GM19043 (cell line): ENCODE measurements around the gene PTPN20.
"Not testable (repeated sequence)": the region's sequence is repeated elsewhere in the genome, so short reads cannot be mapped to it uniquely, and the experiment has no call there.

Source experiments
- ATAC-seq: cut with Tn5 transposase; IDR thresholded peaks from one replicate; pipeline ENCODE4 v1.9.1; 2021; ENCODE audit warnings: low read depth; ENCODE audit not compliant: unreplicated experiment

Gene PTPN20

DNA sequence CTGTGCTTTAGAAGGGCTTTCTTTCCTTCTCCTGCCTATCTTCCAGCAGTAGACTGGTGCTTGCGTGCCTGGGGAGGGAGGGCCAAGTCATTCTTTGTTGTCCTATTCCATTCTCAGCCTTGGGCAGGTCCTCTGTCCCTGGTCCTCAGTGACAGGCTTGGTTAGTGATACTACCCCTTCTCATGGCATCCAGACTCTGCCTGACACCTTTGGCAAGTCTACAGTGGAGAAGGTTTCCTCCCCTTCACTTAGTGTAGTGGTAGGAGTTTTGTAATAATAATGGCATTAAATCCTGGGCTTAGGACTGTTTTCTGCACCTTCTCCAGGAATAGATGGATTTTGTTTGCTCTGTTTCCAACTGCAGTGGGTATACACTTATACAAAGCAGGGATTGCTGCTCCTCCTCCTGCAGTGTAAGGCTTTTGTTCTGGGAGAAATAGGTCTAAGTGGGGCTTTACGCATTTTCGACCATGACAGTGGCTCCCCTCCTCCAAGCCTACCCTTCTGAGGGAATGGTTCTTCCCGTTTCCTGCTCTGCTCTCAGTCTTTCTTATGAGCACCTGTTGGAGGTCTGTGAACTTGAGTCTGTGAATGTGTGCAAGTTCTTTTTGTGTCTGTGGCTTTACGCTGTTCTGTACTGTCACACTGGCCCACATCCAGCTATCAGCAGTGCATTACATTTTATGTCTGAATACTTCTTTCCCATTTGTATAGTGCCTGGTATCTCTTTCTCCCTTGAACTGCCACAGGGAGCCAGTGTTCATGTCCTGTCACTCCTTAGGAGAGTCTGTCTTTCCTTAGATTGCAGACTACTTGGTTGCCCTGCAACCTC is 37.7 kb downstream of the PTPN20 start:
- ATAC-seq, result not testable (repeated sequence)

DNA sequence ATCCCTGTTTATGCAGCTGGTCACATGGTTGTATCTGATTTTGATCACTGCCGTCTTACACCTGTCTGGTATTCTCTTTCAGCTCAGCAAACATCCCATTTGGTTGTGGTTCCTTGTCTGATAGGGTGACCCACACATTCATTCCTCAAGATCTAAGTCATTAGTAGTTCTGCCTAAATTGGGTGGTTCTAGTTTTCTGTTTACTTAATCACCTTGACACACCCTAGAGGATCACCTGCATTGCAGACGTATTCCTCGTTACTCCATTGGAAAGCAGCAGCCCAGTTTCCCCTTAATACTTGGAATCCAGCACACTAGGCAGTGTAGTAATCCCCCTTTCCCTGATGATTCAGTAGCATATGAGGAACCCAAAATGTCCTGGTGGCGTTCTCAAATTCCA is 41.3 kb downstream of the PTPN20 start:
- not testable (repeated sequence) for ATAC-seq

DNA sequence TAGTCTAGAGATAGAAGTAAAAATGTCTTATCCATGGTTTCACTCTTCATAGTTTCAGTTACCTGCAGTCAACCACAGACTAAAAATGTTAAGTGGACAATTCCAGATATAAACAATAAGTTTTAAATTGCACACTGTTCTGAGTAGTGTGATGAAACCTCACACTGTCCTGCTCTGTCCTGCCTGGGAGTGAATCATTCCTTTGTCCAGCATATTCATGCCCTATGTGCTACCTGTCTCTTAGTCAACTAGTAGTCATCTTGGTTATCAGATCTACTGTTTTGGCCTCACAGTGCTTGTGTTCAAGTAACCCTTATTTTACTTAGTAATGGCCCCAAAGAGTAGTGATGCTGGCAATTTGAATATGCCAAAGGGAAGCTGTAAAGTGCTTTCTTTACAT is 49.5 kb downstream of the PTPN20 start:
- ATAC-seq, result not testable (repeated sequence)

DNA sequence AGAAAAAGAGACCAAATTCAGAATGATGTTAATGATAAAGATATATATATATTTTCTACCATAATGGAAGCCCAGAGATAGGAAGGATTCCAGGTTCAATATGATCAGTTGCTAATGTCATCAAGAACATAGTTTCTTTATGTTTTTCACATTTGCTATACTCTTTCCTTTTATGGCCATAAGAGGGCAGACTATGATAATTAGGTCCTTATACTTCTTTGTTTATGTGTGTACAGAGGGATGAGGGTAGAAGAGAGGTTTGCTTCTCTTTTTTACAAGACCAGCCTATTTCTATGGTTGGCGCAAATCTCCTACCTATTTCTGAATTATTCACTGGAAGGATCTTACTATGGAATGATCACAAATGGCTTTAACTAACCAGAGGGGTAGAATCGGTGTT is 52.1 kb downstream of the PTPN20 start:
- ATAC-seq, result not testable (repeated sequence)

DNA sequence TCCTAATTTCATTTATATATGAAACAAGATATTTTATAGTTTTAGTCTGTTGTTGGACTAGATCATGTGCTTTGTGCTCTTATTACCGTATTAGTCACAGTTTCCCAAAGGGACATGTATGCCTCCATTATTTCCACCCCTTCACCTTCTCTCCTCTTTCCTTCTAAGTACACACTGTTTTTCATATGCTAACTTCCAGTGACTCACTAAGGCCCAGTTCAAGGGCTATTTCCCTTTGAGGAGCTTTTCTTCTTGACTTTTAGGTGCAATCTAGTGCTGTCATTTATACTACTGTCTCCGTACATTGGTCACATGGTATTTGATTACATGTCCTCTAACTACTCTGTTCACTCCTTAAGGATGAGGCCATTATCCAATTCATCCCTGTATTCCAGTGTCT is 55.8 kb downstream of the PTPN20 start:
- ATAC-seq, result not testable (repeated sequence)

DNA sequence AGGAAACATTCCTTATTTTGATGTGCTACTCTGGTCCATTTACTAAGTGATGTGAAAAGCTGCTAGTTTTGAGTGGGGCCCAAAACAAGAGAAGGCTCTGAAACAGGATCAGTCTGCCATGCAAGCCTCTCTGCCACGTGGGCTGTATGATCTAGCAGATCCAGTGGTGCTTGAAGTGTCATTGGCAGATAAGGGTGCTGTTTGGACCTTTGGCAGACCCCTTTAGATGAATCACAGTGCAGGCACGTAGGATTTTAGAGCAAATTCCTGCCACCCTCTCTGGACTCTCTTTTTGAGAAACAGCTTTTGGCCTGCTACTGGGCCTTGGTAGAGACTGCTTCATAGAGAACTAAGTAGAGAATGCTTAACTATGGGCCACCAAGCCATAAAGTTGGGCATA is 69.0 kb downstream of the PTPN20 start:
- not testable (repeated sequence) for ATAC-seq

DNA sequence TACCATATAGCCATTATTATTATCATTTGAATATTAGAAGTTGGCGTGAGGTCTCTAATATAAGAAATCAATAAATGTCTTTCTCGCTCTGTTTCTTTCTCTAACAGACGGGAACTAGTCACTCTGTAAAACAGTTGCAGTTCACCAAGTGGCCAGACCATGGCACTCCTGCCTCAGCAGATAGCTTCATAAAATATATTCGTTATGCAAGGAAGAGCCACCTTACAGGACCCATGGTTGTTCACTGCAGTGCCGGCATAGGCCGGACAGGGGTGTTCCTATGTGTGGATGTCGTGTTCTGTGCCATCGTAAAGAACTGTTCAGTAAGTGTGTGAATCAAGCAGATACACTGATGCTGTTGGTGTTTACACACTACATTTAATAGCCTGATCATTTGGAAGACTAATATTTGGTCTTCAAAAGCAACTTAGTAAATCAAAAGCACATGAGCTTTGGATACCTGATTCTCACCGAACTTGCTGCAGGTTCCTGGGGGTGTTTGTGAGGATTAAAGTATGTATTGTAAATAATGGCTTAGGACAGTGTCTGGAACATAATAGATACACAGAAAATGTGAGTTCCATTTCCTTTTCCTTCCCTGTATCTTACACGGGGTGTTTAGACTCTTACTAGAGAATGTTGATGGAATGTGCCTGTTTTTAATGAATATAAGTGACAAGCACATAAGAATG is 76.2 kb downstream of the PTPN20 start:
- not testable (repeated sequence) for ATAC-seq

DNA sequence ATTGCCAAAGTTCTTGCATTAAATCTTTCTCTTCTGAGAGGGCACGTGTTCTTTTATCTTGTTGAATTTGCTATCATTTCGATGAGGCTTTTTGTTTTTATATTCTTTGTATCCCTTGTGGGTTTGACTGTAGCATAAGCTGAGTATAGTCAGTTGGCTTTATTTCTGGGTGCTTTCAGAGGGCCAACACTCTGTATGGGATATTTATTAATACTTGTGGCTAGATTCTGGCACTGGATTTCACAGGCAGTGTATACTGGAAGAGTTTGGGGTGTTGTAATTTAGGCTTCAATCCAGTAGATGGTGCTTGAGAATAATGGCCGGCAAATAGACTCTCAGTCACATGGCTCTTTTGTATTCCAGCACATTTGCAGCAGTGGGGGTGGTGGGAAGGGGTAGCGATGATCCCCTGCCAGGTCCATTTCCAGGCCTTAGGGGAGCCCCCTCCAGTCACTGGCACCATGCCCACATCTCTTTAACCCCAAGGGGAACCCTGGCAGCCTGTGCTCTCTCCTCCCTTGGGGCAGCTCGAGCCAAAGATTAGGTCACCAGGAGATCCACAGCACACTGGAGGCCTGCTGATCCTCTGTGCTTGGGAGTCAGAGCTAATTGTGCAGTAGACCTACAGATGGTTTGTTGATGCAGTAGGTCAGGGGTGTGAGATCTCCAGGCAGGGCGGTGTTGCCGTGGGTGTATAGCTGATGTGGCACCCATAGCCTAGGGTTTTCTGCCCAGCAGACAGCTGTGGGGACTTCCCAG is 81.8 kb downstream of the PTPN20 start:
- no peak for ATAC-seq

DNA sequence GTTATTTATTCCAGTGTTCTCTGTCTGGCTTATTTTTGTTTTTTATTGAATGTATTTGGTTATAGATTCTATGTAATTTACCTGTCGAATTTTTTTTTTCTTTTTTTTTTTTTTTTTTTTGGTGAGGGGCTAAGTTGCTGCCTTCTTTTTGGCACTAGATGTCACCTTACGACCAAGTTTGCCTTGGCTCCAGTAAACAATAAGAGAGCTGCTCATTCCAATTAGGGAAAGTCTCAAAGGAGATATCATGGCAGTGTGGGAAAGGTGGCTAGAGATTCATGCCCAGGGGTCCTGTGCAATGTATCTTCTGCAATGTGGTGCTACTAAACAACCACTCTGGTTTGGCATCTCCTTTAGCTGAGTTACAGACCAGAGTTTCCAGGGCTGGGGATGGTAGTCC is 84.0 kb downstream of the PTPN20 start:
- ATAC-seq, result no peak

DNA sequence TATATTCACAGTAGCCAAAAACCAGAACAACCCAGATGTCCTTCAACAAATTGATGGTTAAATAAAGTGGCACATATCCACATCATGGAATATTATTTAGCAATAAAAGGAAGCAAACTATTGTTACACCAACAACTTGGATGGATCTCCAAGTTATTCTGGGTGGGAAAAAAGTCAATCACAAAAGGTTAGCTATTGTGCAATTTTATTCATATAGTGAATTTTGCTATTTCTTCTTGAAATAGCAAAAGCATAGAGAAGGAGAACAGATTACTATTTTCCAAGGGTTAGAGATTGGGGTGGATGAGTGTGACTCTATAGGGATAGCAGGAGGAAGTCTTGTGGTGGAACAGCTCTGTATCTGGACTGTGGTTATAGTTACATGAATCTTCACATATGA is 87.0 kb downstream of the PTPN20 start:
- ATAC-seq, result no peak

DNA sequence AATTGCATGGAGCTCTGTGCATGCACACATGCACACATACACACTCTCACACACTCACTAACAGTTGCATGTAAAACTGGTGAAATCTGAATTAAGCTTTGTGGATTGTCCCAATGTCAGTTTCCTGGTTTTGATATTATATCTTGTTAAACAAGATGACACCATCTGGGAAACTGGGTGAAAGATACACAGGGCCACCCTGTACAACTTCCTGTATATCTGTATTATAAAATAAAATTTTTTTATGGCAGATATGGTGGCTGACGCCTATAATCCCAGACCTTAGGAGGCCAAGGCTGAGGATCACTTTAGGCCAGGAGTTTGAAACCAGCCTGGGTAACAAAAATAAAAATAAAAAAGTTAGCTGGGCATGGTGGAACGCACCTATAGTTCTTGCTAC is 87.4 kb downstream of the PTPN20 start:
- ATAC-seq, result no peak

DNA sequence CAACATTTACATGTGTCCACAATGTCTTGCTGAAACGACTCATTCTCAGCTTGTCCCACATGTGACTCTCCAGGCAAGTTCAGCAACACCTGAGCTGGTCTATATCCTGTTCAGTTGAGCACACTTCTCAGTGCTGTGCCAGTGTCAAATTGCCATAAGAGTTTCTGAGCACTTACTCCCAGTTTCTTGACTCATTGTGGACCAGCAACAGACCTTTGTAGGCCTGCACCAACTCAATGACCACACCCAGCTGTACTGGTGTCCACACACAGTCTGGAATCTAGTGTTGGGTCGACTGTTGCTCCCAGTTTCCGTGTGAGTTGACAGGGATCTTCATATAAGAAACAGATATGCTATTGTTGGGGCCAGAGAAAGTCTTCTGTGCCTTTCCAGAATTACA is 88.0 kb downstream of the PTPN20 start:
- ATAC-seq, result no peak

DNA sequence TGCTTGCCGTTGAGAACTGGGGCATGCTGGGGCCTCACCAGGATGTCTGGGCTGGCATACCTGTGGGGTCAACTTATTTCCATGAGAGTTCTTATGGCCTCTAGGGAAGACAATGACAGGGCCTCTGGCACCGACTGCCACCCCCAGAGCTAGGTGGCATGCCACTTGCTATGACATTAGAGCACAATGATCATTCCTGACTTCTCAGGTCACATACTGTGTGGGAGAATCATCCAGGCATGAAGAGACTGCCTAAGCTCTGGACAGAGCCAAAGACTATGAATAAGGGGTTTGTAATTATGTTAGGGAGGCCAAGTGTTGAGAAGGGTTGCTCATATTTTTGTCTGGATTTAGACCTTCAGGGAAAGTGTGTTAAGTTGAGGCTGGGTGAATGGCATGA is 97.5 kb downstream of the PTPN20 start:
- no peak for ATAC-seq

DNA sequence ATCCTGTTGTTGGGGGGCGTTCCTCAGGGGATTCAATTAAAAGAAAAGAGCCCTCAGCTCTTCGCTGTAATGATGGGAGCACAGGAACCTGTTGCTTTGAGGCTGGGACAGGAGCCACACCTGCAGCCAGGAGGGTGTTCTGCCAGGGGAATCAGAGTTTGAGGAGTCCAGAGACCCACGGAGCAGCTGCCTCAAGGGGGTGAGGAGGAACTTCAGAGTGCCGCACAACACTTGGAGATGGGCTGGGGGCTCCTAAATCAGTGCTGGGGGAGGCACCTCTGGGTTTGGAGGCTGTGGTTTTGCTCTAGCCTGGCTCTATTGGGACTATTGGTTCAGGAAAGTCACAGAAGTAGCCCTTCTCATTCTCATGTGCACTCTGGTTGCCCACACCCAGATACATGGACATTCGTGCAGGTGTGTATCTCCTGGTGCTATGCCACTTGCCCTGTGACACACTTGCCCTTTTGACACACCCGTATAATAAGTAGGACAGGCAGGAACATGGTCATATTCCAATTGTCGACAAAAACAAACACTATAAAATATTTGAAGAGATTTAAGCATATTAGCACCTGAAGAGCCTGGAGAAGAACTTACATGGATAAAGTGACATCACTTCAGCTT is 98.1 kb downstream of the PTPN20 start:
- no peak for ATAC-seq

DNA sequence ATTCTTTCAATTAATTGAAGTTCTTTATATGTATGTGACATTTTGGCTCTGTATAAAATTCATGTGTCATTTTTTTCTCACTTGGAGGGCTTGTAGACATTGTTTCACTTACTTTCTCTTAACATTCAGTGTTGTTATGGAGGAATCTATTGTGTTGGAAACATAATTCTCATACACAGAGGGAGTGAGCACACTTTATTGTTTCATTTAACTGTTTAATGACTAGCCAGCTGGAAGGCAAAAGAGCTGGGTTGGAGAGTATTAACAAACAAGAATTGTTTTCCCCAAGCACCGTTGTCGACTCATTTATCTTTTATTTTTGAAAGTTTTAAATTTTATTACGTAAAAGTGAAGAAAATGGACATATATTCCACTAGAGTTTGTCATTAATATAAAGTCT is 98.8 kb downstream of the PTPN20 start:
- no peak for ATAC-seq

DNA sequence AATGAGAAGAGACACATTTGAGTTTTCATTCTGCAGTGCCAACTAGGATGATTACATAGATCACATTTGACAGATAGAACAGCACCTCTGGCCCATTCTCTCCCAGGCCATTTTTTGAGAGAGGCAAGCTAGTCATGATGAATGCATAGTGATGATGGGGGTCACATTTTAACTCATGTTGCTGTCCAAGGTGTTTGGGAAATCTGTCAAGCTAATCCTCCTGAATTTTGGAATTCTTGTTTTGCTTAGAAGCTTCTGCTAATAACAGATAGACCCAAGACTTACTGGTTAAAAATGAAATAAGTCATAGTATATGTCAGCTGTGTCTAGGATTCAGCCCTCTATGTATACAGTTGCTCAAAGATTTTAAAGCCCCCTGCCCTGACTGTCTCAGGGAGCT is 101.0 kb downstream of the PTPN20 start:
- no peak for ATAC-seq

DNA sequence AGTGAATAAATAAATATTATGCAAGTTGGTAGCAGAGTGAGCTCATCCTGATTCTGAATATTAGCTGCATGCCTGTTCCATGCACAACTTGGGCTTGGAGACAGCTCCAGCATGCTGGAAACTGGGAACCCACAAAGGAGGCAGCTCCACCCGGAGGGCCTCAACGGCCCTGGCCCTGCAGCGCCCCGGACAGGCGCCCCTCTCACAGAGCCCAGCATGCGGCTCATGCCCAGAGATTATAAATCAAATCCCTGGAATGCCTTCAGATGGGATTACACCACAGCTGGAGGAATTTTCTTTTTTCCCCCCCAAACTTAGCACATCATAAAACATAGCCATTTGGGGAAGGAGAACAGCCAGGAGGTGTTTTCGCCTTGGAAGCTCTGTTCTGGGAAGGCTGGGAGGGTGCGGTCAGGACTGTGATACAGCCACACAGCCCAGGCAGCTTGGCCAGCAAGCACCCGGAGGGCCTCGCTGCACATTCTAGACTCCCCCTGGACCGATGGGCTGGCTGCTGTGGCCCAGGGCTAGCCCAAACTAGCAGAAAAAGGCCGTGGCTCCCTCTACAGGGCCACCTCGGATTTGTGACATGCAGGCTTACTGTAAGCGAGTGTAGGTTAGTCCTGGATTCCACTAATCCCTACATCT is 102.4 kb downstream of the PTPN20 start:
- no peak for ATAC-seq

DNA sequence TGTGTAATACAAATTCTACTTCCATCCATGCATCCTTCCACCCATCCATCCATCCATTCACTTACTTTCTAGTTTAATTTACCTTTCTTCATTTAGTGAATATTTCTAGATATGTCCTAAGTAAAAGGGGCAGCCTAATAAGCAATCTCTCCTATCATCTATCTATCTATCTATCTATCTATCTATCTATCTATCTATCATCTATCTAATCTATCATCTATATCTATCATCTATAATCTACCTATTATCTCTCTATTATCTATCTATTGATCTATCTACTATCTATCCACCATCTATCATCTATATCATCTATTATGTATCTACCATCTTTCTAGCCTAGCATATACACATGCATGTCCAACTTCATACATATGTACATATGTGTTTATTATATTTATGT is 104.2 kb downstream of the PTPN20 start:
- ATAC-seq, result no peak

DNA sequence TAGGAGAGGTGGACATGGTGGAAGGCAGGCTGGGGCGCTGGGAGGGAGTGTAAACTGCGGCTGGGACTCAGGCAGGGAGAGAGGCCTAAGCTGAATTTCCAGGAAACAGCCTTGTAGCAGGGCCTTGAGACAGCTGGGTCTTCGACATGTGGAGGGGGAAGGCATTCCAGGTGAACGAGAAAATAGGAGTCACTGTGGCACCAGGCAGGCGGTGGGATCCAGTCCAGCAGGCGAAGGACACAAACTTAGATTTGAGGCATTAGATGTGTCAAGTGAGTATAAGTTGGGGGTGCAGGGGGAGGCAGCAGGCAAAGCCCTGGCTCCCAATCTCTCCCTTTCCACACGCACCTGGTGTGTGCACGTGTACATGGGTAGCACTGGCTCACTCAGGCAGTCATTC is 105.3 kb downstream of the PTPN20 start:
- no peak for ATAC-seq

DNA sequence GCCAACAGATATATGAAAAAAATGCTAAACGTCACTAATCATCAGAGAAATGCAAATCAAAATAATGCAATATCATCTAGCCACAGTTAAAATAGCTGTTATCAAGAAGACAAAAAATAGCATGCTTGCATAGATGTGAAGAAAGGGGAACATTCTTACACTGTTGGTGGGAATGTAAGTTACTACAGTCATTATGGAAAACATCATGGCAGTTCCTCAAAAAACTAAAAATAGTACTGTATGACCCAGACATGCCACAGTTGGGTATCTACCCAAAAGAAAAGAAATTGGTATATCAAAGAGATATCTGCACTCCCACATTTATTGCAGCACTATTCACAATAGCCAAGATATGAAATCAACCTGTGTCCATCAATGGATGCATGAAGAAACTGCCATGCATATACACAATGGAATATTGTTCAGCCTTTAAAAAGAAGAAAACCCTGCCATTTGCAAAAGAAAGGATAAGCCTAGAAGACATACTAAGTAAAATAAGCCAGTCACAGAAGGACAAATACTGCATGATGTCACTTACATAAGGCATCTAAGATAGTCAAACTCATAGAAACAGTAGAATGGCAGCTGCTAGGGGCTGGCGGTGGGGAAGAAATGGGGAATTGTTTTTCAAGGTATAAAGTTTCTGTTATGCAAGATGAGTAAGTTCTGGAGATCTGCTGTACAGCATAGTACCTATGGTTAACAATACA is 107.0 kb downstream of the PTPN20 start:
- no peak for ATAC-seq
